A549 (cell line): ENCODE data around the gene MMP24. TPM values are rescaled to one million over a fixed set of nuclear protein-coding genes. Genes with fewer than 3 reads are reported as not detected.

Experiments used
- ATAC-seq, 2 experiments: fragments of 200-7000 bp in 1 of 2; fragments of >200 bp in 1 of 2; cut with Nextera tagmentation in 1 of 2; cut with Tn5 transposase in 1 of 2; 3 replicates each; pipeline versions ENCODE4 v1.8.0 to v1.9.1; 2018 to 2020; ENCODE audit warnings: mild to moderate bottlenecking in 1 of 2, moderate library complexity in 1 of 2
- CTCF ChIA-PET: fragments of 300-600 bp; sonication (Branson Sonifier 250); formaldehyde crosslinking; extraction: SDS; loops from one replicate; lab custom pipeline; 2021; ENCODE audit warnings: antibody characterized with exemption, inconsistent platforms; lab: Yijun Ruan, JAX
- POLR2A ChIA-PET: fragments of 350-600 bp; formaldehyde crosslinking; extraction: SDS; loops from one replicate; lab custom pipeline; 2021; ENCODE audit warnings: antibody characterized with exemption, inconsistent platforms; lab: Yijun Ruan, JAX
- DNase-seq, 2 experiments: peaks; one replicate each; pipeline versions ENCODE4 v3.0.0 to v3.0.0-alpha.2; 2011 to 2016; ENCODE audit warnings: low read depth in 1 of 2, low spot score in 1 of 2
- FAIRE-seq: peaks from 2 replicates; lab custom pipeline; 2011; peaks lifted over from hg19 to GRCh38; lab: Jason Lieb, UNC
- H3K27ac ChIP-seq, 2 experiments: fragments of >200 bp; sonication (Bioruptor Twin); formaldehyde crosslinking; 3 replicates each; pipeline ENCODE4 v1.5.1; 2016 to 2017
- H3K4me1 ChIP-seq: fragments of >200 bp; sonication (Bioruptor Twin); formaldehyde crosslinking; 3 replicates; pipeline ENCODE4 v1.6.1; 2016
- H3K4me2 ChIP-seq: fragments of >200 bp; sonication (Bioruptor Twin); formaldehyde crosslinking; 3 replicates; pipeline ENCODE4 v1.6.1; 2016
- H3K4me3 ChIP-seq: fragments of >200 bp; sonication (Bioruptor Twin); formaldehyde crosslinking; 3 replicates; pipeline ENCODE4 v1.5.1; 2016
- H3K9me3 ChIP-seq: fragments of >200 bp; sonication (Bioruptor Twin); formaldehyde crosslinking; 3 replicates; pipeline ENCODE4 v1.6.1; 2016
- CBX8 ChIP-seq: fragments of 200-600 bp; sonication (generic); IDR thresholded peaks from 2 replicates; pipeline ENCODE4 v1.6.1; 2016
- CHD2 ChIP-seq: fragments of 150-350 bp; IDR thresholded peaks from 2 replicates; pipeline ENCODE4 v1.6.1; 2014; ENCODE audit warnings: low read length; ENCODE audit not compliant: partially characterized antibody
- EP300 ChIP-seq, 2 experiments: fragments of >200 bp; sonication (Bioruptor Twin); formaldehyde crosslinking; IDR thresholded peaks; 2 replicates in 1 of 2; 3 replicates in 1 of 2; pipeline ENCODE4 v1.6.1; 2016 to 2017
- FOSB ChIP-seq: fragments of 250-450 bp; sonication (Bioruptor Pico); IDR thresholded peaks from 2 replicates; pipeline ENCODE4 v1.5.0; 2020; ENCODE audit warnings: mild to moderate bottlenecking, moderate library complexity
- FOSL2 ChIP-seq, 2 experiments: fragments of 450-650 bp in 1 of 2; fragments of >200 bp in 1 of 2; sonication (Bioruptor Twin) in 1 of 2; formaldehyde crosslinking; IDR thresholded peaks; 2 replicates each; pipeline versions ENCODE4 v1.5.0 to v1.6.1; 2016 to 2020; ENCODE audit warnings: mild to moderate bottlenecking in 1 of 2, moderate library complexity in 1 of 2
- FOXS1 ChIP-seq: fragments of 250-450 bp; sonication (Bioruptor Pico); IDR thresholded peaks from 2 replicates; pipeline ENCODE4 v1.5.0; 2020; ENCODE audit warnings: mild to moderate bottlenecking, moderate library complexity
- GATA3 ChIP-seq: IDR thresholded peaks from 2 replicates; pipeline ENCODE4 v1.6.1; 2012; ENCODE audit warnings: borderline replicate concordance
- JUN ChIP-seq, 2 experiments: fragments of >200 bp; sonication (Bioruptor Twin); formaldehyde crosslinking; IDR thresholded peaks; 2 replicates in 1 of 2; 3 replicates in 1 of 2; pipeline ENCODE4 v1.6.1; 2016 to 2017
- NR3C1 ChIP-seq: fragments of >200 bp; sonication (Bioruptor Twin); formaldehyde crosslinking; IDR thresholded peaks from 3 replicates; pipeline ENCODE4 v1.6.1; 2017
- RARB ChIP-seq: fragments of 250-450 bp; sonication (Bioruptor Pico); IDR thresholded peaks from 2 replicates; pipeline ENCODE4 v1.8.0; 2021; ENCODE audit warnings: mild to moderate bottlenecking, moderate library complexity
- TFCP2L1 ChIP-seq: fragments of 250-450 bp; sonication (Bioruptor Pico); IDR thresholded peaks from 2 replicates; pipeline ENCODE4 v1.5.0; 2021; ENCODE audit warnings: mild to moderate bottlenecking
- TP53 ChIP-seq: fragments of 250-450 bp; sonication (Bioruptor Pico); IDR thresholded peaks from 2 replicates; pipeline ENCODE4 v1.5.0; 2021; ENCODE audit warnings: mild to moderate bottlenecking, moderate library complexity
- ZNF302 ChIP-seq: fragments of 250-450 bp; sonication (Bioruptor Pico); IDR thresholded peaks from 2 replicates; pipeline ENCODE4 v1.9.0; 2021; ENCODE audit warnings: inconsistent platforms, mild to moderate bottlenecking, moderate library complexity
- ZSCAN20 ChIP-seq: fragments of 250-450 bp; sonication (Bioruptor Pico); IDR thresholded peaks from 2 replicates; pipeline ENCODE4 v1.8.0; 2022; ENCODE audit warnings: mild to moderate bottlenecking, moderate library complexity
- WGBS: methylation state at CpG from one replicate; pipeline ENCODE4 v1.1.6; 2017; ENCODE audit errors: missing lambda C conversion rate; 5-methylcytosine and 5-hydroxymethylcytosine counted together
- polyA plus RNA-seq, 4 experiments: library from polyadenylated mRNA; depleted of rRNA in 3 of 4; stranded (reverse); fragments of >200 nt; fragmentation: RNase III in 1 of 4; extraction: RNeasy Plus Mini Kit Qiagen cat#74134 plus additional on column Dnase treatment in 1 of 4; gene quantifications; 2 replicates in 3 of 4; 3 replicates in 1 of 4; pipeline ENCODE4 v1.2.3, GENCODE V29; 2011 to 2017
- TF ChIP-seq, protein P1 (sequence below): IDR thresholded peaks from 2 replicates; pipeline ENCODE4 v1.6.1; 2012; ENCODE audit warnings: low read depth, borderline replicate concordance
- TF ChIP-seq, protein P2 (sequence below): fragments of >200 bp; sonication (Bioruptor Twin); formaldehyde crosslinking; IDR thresholded peaks from 3 replicates; pipeline ENCODE4 v1.6.1; 2016
- TF ChIP-seq, protein P3 (sequence below): fragments of 200-600 bp; sonication (generic); IDR thresholded peaks from 2 replicates; pipeline ENCODE4 v1.6.1; 2016; ENCODE audit warnings: antibody characterized with exemption, mild to moderate bottlenecking, moderate library complexity
- TF ChIP-seq, protein P4 (sequence below): IDR thresholded peaks from 2 replicates; pipeline ENCODE4 v1.6.1; 2012

MMP24 gene
- polyA plus RNA-seq, 2 of the 4 experiments (the other 2 are of a cell fraction), result 21.3 to 33.3 TPM

DNA sequence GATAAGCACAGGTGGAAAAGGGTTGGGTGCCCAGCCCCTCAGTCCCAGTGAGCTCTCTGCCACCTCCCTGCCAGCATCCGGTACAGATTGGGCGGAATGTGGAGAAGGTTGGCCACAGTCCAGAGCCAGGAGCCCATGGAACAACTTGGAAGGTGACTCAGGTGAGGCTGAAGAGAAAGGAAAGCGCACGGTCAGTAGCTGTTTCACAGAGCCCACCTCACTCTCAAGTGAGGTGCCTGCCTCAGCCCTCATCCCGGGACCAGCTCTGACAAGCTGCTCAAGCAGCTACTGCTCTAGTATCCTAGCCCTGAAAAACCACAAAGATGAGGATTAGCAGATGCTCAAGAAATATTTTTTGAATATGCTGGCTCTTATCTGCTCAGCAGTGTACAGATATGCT, 52.5 kb downstream of the MMP24 start:
- TF ChIP-seq CBX8, result no peak
- TF ChIP-seq TFCP2L1 (CRISPR knock-in tag), result no peak
- no peak for TF ChIP-seq FOSL2 (IDR thresholded peaks at IDR 0.05)
- TF ChIP-seq FOSL2 (CRISPR knock-in tag; IDR thresholded peaks at IDR 0.05), result no peak
- TF ChIP-seq JUN (IDR thresholded peaks at IDR 0.05), result no peak
- TF ChIP-seq, all 56 proteins: peak for 0
- ChIA-PET CTCF (interaction anchor here (0.6 to 6.7 kb wide), 13 partner anchors 10 to 255 kb away, joined by 3 to 39 read pairs (median 4); partner anchors contain the start of gene GDF5), POLR2A (interaction anchor here (0.6 kb wide), 1 partner anchor 13 kb away, joined by 3 read pairs; no protein-coding TSS in a partner anchor)
- H3K4me1 ChIP-seq, result peaks cover 40% of the 10 kb centered on the region
- DNase-seq (no peak), ATAC-seq (no peak), FAIRE-seq (no peak)
- no peak overlapping the region for H3K4me3 ChIP-seq
- H3K27ac ChIP-seq, result peak overlapping the region in 1 of 2 experiments; percentile 99; a peak in 1 of 6 replicates
- 91% methylated on average over 5 of the region's 5 CpGs for WGBS
- no peak overlapping the region for H3K4me2 ChIP-seq
- no peaks in the 10 kb centered on the region for H3K9me3 ChIP-seq

DNA sequence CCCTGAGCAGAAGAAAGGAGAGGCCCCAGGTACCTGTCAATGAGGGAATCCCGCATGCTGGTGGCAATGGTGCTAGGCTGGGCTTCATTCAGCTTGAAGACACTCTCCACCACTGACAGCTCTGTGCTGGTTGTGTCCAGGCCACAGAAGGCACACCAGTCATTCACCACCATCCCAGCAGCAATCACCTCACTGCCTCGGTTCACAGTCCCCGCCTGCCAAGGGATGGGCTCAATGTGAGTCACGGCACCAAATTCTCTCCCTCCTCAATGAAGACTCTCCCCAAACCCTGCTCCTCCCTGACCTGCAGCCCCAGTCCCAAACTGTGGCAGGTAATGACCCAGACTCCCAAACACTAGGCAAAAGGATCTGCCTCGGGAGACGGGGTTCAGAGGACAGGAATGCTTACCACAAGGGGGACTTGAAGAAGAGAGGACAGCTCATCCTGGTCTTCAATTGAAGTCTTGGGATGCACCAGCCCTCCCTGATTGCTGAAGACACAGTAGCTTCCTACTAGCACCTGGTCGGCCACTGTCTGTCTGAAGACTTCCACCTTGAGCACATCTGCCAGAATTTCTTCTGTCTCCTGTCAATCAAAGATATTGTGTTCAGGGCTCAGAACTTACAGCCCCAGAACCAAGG, 53.2 kb downstream of the MMP24 start:
- Histone ChIP-seq H3K4me1 (peaks cover 40% of the 10 kb centered on the region), H3K4me3 (no peak overlapping the region), H3K4me2 (no peak overlapping the region), H3K27ac (no peak overlapping the region), H3K9me3 (no peaks in the 10 kb centered on the region)
- 89% methylated on average over 7 of the region's 7 CpGs for WGBS
- ChIA-PET POLR2A (interaction anchor here (0.6 kb wide), 1 partner anchor 13 kb away, joined by 3 read pairs; no protein-coding TSS in a partner anchor), CTCF (interaction anchor here (0.6 to 6.7 kb wide), 15 partner anchors 10 to 255 kb away, joined by 3 to 39 read pairs (median 4); partner anchors contain the start of gene GDF5)
- ATAC-seq (no peak), DNase-seq (no peak), FAIRE-seq (no peak)
- TF ChIP-seq ZSCAN20 (CRISPR knock-in tag) (no peak), EP300 (IDR thresholded peaks at IDR 0.05) (no peak), FOSL2 (IDR thresholded peaks at IDR 0.05) (no peak), FOSL2 (CRISPR knock-in tag; IDR thresholded peaks at IDR 0.05) (no peak), FOXS1 (no peak), TP53 (CRISPR knock-in tag) (no peak), FOSB (CRISPR knock-in tag) (no peak), NR3C1 (no peak), ZNF302 (CRISPR knock-in tag) (no peak), GATA3 (no peak), CHD2 (no peak), RARB (CRISPR knock-in tag) (no peak)
- TF ChIP-seq, protein P1, sequence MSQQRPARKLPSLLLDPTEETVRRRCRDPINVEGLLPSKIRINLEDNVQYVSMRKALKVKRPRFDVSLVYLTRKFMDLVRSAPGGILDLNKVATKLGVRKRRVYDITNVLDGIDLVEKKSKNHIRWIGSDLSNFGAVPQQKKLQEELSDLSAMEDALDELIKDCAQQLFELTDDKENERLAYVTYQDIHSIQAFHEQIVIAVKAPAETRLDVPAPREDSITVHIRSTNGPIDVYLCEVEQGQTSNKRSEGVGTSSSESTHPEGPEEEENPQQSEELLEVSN, result no peak
- TF ChIP-seq, protein P2, sequence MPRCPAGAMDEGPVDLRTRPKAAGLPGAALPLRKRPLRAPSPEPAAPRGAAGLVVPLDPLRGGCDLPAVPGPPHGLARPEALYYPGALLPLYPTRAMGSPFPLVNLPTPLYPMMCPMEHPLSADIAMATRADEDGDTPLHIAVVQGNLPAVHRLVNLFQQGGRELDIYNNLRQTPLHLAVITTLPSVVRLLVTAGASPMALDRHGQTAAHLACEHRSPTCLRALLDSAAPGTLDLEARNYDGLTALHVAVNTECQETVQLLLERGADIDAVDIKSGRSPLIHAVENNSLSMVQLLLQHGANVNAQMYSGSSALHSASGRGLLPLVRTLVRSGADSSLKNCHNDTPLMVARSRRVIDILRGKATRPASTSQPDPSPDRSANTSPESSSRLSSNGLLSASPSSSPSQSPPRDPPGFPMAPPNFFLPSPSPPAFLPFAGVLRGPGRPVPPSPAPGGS, result no peak
- TF ChIP-seq, protein P3, sequence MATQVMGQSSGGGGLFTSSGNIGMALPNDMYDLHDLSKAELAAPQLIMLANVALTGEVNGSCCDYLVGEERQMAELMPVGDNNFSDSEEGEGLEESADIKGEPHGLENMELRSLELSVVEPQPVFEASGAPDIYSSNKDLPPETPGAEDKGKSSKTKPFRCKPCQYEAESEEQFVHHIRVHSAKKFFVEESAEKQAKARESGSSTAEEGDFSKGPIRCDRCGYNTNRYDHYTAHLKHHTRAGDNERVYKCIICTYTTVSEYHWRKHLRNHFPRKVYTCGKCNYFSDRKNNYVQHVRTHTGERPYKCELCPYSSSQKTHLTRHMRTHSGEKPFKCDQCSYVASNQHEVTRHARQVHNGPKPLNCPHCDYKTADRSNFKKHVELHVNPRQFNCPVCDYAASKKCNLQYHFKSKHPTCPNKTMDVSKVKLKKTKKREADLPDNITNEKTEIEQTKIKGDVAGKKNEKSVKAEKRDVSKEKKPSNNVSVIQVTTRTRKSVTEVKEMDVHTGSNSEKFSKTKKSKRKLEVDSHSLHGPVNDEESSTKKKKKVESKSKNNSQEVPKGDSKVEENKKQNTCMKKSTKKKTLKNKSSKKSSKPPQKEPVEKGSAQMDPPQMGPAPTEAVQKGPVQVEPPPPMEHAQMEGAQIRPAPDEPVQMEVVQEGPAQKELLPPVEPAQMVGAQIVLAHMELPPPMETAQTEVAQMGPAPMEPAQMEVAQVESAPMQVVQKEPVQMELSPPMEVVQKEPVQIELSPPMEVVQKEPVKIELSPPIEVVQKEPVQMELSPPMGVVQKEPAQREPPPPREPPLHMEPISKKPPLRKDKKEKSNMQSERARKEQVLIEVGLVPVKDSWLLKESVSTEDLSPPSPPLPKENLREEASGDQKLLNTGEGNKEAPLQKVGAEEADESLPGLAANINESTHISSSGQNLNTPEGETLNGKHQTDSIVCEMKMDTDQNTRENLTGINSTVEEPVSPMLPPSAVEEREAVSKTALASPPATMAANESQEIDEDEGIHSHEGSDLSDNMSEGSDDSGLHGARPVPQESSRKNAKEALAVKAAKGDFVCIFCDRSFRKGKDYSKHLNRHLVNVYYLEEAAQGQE, result no peak
- TF ChIP-seq, protein P4, sequence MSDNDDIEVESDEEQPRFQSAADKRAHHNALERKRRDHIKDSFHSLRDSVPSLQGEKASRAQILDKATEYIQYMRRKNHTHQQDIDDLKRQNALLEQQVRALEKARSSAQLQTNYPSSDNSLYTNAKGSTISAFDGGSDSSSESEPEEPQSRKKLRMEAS, result no peak
